GM18499 (cell line): ENCODE data around the gene ITGA1.

Source experiments
- ATAC-seq: cut with Tn5 transposase; IDR thresholded peaks from one replicate; pipeline ENCODE4 v1.9.1; 2021; ENCODE audit warnings: moderate number of reproducible peaks; ENCODE audit not compliant: insufficient read depth, unreplicated experiment

ITGA1 gene

DNA sequence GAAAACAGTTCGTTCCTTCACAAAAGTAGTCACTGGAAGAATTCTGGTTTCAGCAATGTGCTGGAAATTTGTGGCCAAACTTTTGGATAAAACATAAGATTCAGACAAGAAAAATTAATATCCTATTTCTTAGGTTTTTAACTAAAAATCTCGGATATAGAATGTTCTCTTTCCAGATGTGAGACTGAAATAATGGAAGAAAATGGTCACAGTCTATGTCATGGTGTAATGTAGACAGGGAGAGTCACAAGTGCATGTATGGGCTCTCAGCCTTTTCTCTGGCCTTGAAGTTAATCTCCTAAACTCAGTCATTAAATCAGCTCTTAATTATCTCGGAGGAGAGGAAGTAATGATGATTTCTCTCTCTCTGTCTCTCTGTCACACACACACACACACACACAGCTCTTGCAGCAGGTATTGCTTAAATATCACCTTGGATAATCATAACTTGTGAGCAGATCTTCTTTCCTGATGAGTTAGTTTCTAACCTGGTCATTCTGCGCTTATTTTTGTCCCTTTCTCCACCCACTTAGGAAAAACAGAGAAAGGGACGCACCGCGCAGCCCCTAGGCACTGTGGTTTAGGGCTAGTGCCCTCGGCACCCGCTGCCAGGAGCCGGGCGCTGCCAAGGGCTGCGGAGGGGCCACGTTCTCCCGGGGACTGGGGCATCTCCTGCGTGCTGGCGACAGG lies 200.8 kb downstream of the ITGA1 start:
- no peak for ATAC-seq

DNA sequence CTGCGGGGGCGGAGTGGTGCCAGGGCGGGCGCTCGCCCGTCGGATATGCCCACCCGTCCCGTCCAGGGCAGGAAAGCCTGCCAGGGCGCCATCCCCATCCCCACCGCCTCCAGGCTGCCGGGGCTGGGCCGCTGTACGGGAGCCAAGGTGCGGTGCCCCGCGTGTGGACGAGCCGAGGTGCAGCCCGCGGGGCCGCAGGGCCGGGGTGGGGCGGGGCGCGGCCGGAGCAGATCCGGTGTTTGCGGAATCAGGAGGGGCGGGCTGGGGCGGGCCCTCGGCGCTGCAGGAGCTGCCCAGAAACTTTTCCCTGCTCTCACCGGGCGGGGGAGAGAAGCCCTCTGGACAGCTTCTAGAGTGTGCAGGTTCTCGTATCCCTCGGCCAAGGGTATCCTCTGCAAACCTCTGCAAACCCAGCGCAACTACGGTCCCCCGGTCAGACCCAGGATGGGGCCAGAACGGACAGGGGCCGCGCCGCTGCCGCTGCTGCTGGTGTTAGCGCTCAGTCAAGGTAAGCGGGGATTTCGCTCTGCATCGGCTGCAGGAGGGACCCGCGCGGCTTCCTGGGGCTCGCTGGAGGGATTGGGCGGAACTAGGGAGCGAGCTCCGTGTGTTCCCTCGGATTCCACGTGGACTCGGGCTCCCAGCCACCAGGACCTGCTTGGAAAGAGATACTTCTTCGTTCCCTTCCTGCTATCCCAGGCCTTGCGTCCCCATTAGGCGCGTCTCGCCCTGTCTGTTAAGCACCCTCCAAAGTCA lies 201.5 kb downstream of the ITGA1 start, which contains the start of gene ITGA2:
ITGA2 (plus strand) TSS at position 328 of the 756 bp plus-strand sequence; CDS start at position 445, 117 bp downstream.
- no peak for ATAC-seq

- no peak for ATAC-seq
Observed at GRCh38 chr5:52989781-52990527, 202.2 kb downstream of the ITGA1 start.

DNA sequence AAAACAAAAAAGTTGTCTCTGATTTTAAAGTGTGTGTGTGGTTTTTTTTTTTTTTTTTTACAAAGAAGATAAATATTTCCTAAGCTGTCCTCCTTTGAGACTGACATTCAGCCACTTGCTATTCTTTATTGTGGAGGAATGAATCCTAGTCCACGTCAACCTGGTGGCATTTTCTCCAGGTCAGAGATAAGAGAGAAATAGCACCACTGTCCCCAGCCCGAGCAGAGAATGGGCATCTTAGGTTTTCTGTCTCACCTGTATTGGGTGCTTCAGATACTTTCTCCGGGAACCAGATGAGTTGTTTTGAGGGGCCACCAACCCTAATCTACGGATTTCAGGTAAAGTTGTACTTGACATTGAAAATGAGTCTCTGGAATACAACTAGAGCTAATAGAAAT lies 202.8 kb downstream of the ITGA1 start:
- ATAC-seq: no peak

DNA sequence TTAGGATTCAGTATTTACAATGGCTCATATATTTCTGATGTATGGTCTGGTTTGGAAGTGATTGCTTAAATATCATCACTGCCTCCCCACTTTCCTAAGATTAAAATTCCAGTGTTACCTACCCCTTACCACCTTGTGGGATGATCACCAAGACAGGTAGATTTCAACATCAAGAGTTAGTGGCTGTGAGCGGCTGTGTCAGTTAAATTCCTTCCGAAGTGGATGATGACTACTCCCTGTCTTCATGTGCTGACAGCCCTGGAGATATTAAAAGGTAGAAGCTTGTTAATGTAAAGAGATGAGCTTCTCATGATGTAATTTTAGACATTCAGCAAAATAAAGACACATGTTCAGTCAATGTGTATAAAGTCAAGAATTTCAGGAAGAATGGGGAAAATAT lies 205.7 kb downstream of the ITGA1 start:
- ATAC-seq: no peak

DNA sequence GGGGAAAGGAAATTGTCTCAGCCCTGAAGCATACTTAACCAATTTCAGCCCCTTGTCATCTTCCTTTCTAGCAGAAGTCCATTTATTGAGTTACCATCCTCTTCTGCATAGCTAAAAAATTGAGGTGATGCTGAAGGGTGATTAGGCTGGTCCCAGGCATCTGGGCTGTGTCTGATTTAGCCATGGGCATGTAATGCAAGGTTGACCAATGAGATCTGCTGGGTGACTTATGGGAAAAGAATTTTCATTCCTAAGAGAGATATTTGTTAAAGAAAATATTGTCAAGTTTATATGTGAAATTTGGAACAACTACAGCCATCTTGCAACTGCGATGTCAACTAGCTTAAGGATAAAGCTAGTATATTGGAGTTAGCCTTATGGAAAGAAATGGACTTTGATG lies 206.6 kb downstream of the ITGA1 start:
- ATAC-seq: no peak

- ATAC-seq: no peak
Observed at GRCh38 chr5:52995095-52995494, 207.4 kb downstream of the ITGA1 start.

GRCh38 chr5:52995914-52996313 lies 208.2 kb downstream of the ITGA1 start:
- ATAC-seq: no peak

DNA sequence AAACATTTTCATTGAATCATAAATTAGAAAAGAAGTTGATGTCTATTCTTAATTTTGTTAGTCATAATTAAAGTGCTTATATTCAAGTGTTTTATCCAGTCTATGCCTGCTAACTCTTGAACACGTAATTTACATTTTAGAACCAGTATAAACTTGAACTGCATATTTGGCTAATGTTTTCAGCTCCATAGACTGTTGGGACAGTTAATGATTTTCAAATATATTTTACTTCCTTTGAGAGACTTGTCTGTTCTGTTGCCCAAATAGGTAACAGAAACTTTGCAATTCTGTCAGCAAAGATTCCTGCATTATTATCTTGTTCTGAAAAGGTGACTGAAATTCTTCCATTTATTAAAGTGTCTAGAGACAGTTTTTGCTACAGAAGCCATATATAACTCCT lies 209.3 kb downstream of the ITGA1 start:
- no peak for ATAC-seq

DNA sequence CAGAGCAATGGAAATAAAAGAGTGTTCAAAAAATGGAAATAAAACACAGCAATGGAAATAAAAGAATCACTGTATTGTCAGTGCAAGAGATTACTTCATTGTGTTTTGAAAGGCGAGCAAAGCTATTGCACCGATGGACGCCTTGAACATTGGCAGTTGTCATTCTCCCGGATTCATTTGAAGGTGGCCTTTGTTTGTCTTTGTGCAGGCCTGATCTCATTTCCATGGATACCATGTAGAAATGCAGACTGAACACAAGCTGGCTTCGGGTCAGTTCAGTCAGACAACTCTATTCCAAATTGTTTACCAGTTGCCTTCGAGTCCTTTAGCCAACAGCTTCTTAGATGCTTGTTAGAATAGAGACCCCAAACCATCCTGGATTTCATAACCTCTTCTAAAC lies 209.7 kb downstream of the ITGA1 start:
- ATAC-seq: no peak

- peak; percentile 66 for ATAC-seq
Observed at GRCh38 chr5:52998552-52999313, 211.0 kb downstream of the ITGA1 start.

DNA sequence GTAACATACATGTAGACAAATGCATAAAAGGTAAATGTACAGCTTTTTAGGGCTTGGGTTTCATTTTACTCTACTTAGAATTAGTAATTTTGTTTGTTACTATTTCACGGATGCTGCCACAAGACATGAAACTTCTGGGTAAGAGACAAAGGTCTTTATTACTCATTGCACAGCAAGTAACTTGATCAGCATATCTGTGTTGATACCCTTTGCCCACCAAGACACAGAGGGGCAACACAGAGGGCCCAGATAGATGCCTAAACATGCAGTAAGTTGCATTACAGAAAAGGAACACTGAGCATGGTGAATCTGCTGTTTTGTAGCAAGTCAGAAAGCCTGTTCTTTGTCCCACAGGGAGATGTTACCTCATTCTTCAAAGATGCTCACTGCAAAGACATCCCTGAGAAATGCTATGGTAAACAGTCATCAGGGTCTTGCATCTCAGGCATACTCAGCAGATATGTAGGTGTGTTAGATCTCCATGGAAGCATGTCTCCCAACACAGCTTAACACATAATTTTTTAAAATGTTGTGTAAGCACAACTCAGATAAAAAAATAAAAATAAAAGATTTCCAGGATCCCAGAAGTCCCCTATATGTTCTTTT lies 211.7 kb downstream of the ITGA1 start:
- no peak for ATAC-seq

DNA sequence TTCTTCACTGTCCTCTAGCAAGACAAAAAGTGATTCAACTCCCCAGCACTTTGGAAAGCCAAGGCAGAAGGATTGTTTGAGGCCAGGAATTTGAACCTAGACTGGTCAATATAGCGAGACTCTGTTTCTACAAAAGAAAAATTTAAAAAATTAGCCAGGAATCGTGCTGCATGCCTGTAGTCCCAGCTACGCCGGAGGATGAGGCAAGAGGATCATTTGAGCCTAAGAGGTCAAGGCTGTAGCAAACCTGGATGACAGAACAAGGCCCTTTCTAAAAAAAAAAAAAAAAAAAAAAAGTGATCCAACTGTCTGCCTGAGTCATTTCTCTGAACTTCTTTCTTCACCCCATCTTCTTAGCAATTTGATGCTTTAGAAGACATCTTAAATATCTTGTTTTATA lies 213.8 kb downstream of the ITGA1 start:
- ATAC-seq: no peak

- no peak for ATAC-seq
Observed at GRCh38 chr5:53002491-53002890, 214.8 kb downstream of the ITGA1 start.

GRCh38 chr5:53003144-53003543 lies 215.4 kb downstream of the ITGA1 start:
- no peak for ATAC-seq

- ATAC-seq: no peak
Observed at GRCh38 chr5:53006911-53007890, 219.5 kb downstream of the ITGA1 start.

DNA sequence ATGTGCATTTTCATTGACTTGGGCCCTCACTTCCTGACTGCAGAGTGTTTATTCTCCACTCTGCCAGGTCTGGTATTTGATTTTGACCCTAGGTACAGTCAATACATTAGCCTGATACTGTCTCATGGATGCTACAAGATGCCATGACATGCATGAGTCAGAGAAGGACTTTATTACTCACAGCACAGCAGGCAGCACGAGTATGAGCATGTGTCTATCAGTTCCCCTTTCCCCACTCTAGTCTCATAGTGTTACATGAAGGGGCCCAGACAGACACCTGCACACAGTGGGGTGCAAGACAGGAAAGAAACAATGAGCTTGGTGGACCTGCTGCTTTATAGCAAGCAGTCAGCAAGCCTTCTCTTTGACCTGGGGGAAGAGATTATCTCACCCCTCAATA lies 221.0 kb downstream of the ITGA1 start:
- peak; percentile 97 for ATAC-seq
